Chondrocyte (in vitro differentiated cells): Measurements from ENCODE around the gene COPE. TPM values are rescaled to one million over a fixed set of nuclear protein-coding genes. Genes with fewer than 3 reads are reported as not detected.
"Not testable (repeated sequence)": the region's sequence is repeated elsewhere in the genome, so short reads cannot be mapped to it uniquely, and the experiment has no call there.

Experiments used
- DNase-seq: peaks from one replicate; pipeline ENCODE4 v3.0.0; 2021; ENCODE audit warnings: mixed read lengths, low spot score
- H3K27ac Mint-ChIP-seq: one replicate; pipeline ENCODE4 v1.8.0; 2021; ENCODE audit warnings: mild to moderate bottlenecking, moderate library complexity, mixed read lengths; ENCODE audit not compliant: unreplicated experiment
- H3K27me3 Mint-ChIP-seq: 2 replicates; pipeline ENCODE4 v1.8.0; 2021; ENCODE audit warnings: low read depth, mixed read lengths
- H3K36me3 Mint-ChIP-seq: 2 replicates; pipeline ENCODE4 v1.8.0; 2021; ENCODE audit warnings: low read depth, mixed read lengths
- H3K4me1 Mint-ChIP-seq: 2 replicates; pipeline ENCODE4 v1.8.0; 2021; ENCODE audit warnings: low read depth, mild to moderate bottlenecking, mixed read lengths
- H3K4me3 Mint-ChIP-seq: one replicate; pipeline ENCODE4 v1.8.0; 2021; ENCODE audit warnings: mild to moderate bottlenecking, moderate library complexity, mixed read lengths; ENCODE audit not compliant: unreplicated experiment
- H3K9me3 Mint-ChIP-seq: 2 replicates; pipeline ENCODE4 v1.8.0; 2021; ENCODE audit warnings: low read depth, mixed read lengths
- total RNA-seq: library from RNA; stranded (reverse); gene quantifications from 3 replicates; pipeline ENCODE4 v1.2.1, GENCODE V29; 2021
- TF ChIP-seq, protein P1 (sequence below): fragments of 200-600 bp; sonication (generic); IDR thresholded peaks from 2 replicates; pipeline ENCODE4 v1.5.0; 2021; ENCODE audit warnings: antibody characterized with exemption, mild to moderate bottlenecking, moderate library complexity

COPE gene
- total RNA-seq, 1 donor from 2014 or later: 175 TPM

DNA sequence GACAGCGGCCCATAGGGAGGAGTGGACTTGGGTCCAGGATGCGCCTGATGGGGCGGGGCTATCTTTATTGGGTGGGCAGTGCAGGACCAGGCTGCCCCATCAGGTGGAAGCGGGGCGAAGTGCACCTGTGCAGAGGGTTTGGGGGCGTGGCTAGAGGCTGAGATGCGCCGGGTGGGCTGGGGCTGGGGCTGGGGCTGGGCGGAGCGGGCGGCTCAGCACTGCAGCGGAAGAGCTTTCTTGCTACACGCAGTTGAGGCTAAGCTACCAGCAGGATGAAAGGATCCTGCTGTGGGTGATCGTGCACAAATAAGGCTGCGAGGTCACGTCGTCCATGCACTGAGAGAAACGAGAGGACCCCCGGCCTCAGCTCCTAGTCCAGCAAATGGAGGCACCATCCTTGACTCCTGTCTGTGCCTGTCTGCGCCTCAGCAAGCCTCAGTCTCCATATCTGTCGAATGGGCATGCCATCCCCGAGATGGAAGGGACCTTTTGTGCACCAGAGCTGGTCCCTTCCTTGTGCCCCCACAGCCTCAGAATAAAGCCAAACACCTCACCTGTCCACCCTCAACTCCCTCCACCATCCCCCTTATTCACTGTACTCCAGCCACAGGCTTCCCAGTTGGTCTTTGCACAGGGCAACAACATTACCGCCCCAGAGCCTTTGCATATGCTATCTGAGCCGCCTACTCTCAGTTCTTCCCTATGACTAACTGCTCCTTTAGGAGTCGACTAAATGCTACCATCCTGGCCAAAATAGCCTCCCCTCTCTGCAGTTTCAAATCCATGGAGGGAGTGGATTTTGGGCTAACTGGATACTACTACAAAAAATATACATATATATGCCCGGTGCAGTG lies 42.8 kb upstream of the COPE start:
- Mint-ChIP-seq H3K27ac (no peak overlapping the region), H3K4me3 (no peak overlapping the region), H3K27me3 (peaks cover 20% of the 10 kb centered on the region), H3K4me1 (peaks cover 4% of the 10 kb centered on the region), H3K36me3 (no peaks in the 10 kb centered on the region), H3K9me3 (no peaks in the 10 kb centered on the region)
- DNase-seq: no peak
- TF ChIP-seq, protein P1, sequence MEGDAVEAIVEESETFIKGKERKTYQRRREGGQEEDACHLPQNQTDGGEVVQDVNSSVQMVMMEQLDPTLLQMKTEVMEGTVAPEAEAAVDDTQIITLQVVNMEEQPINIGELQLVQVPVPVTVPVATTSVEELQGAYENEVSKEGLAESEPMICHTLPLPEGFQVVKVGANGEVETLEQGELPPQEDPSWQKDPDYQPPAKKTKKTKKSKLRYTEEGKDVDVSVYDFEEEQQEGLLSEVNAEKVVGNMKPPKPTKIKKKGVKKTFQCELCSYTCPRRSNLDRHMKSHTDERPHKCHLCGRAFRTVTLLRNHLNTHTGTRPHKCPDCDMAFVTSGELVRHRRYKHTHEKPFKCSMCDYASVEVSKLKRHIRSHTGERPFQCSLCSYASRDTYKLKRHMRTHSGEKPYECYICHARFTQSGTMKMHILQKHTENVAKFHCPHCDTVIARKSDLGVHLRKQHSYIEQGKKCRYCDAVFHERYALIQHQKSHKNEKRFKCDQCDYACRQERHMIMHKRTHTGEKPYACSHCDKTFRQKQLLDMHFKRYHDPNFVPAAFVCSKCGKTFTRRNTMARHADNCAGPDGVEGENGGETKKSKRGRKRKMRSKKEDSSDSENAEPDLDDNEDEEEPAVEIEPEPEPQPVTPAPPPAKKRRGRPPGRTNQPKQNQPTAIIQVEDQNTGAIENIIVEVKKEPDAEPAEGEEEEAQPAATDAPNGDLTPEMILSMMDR: no peak

DNA sequence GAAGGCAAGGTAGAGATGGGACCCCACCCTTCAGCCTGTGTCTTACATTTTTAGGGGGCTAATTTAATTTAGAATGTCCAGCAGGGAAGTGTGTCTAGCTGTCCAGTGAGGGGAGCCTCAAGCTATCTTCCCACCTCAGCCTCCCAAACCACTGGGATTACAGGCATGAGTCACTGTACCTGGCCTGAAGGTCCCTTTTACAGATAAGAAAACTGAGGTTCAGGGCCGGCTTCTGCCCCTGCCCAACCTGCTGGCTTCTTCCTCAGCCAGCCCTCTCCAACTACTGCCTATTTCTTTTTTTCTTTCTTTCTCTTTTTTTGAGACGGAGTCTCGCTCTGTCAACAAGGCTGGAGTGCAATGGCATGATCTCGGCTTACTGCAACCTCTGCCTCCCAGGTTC lies 41.2 kb upstream of the COPE start:
- Mint-ChIP-seq H3K27ac (no peak overlapping the region), H3K36me3 (no peaks in the 10 kb centered on the region), H3K9me3 (no peaks in the 10 kb centered on the region), H3K4me1 (peaks cover 4% of the 10 kb centered on the region), H3K4me3 (no peak overlapping the region), H3K27me3 (peaks cover 21% of the 10 kb centered on the region)
- no peak for DNase-seq
- TF ChIP-seq, protein P1: no peak

DNA sequence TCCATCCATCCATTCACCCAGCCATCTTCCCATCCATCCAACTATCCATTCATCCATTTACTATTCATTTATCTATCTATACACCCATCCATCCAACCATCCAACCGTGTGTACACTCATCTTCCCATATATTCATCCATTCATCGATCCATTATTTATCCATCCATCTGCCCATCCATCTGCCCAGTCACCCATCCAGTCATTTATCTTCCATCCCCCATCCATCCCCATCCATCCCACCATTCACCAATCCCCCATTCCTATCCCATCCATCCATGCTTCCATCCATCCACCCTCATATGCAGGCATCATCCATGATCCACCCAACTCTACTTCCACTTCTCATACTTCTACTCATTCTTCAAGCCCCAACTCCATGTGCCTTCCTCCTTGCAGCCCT lies 35.9 kb upstream of the COPE start:
- Mint-ChIP-seq H3K4me3 (no peak overlapping the region), H3K36me3 (no peaks in the 10 kb centered on the region), H3K27me3 (peaks cover 2% of the 10 kb centered on the region), H3K4me1 (peaks cover 5% of the 10 kb centered on the region), H3K27ac (no peak overlapping the region), H3K9me3 (peaks cover 4% of the 10 kb centered on the region)
- no peak for DNase-seq
- TF ChIP-seq, protein P1: no peak

DNA sequence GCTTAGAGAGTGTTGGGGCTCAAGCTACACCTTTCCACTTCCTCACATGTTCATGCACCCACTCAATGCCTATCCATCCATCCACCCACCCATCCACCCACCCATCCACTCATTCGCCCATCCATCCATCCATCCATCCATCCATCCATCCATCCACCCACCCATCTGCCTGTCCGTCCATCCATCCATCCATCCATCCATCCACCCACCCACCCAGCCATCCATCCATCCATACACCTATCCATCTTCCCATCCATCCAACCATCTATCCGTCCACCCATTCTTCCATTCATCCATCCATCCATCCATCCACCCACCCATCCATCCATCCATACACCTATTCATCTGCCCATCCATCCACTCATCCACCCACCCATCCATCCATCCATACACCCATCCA lies 34.9 kb upstream of the COPE start:
- peaks cover 4% of the 10 kb centered on the region for H3K9me3 Mint-ChIP-seq
- no peak for DNase-seq
- no peak overlapping the region for H3K4me3 Mint-ChIP-seq
- peaks cover 2% of the 10 kb centered on the region for H3K27me3 Mint-ChIP-seq
- H3K36me3 Mint-ChIP-seq: no peaks in the 10 kb centered on the region
- TF ChIP-seq, protein P1: no peak
- peaks cover 5% of the 10 kb centered on the region for H3K4me1 Mint-ChIP-seq
- no peak overlapping the region for H3K27ac Mint-ChIP-seq

DNA sequence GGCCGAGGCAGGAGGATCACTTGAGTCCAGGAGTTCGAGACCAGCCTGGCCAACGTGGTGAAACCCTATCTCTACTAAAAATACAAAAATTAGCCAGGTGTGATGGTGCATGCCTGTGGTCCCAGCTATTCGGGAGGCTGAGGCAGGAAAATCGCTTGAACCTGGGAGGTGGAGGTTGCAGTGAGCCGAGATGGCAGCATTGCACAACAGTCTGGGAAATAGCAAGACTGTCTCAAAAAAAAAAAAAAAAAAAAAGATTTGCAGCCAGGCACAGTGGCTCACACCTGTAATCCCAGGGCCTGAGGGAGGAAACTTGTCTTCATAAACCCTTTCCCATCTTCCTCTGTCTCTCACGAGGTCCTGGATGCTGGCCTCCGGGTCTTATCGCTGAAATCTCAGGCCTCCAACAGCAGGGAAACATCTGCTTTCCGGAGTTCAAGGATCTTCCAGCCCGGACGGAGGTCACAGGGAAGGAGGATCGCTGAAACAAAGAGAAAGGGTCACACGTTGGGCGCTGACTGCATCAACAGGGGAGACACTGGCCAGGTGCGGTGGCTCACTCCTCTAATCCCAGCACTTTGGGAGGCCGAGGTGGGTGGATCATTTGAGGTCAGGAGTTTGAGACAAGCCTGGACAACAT lies 33.3 kb upstream of the COPE start:
- H3K27ac Mint-ChIP-seq, H3K36me3 Mint-ChIP-seq, DNase-seq, H3K27me3 Mint-ChIP-seq, H3K9me3 Mint-ChIP-seq, H3K4me1 Mint-ChIP-seq, H3K4me3 Mint-ChIP-seq: not testable (repeated sequence)
